HUES6 (cell line): ENCODE data around the gene ITGAD.

Source experiments
- H3K27ac ChIP-seq: 2 replicates; pipeline ENCODE4 v1.7.0; 2013; ENCODE audit warnings: low read depth, mild to moderate bottlenecking, low read length, inconsistent platforms
- H3K27me3 ChIP-seq: 2 replicates; pipeline ENCODE4 v1.6.1; 2013; ENCODE audit warnings: low read length; ENCODE audit not compliant: control insufficient read depth, insufficient read depth
- H3K36me3 ChIP-seq: 2 replicates; pipeline ENCODE4 v1.6.1; 2013; ENCODE audit warnings: low read length; ENCODE audit not compliant: control insufficient read depth, insufficient read depth
- H3K4me1 ChIP-seq: 2 replicates; pipeline ENCODE4 v1.6.1; 2013; ENCODE audit warnings: low read length; ENCODE audit not compliant: control insufficient read depth, insufficient read depth
- H3K4me3 ChIP-seq: 2 replicates; pipeline ENCODE4 v1.5.1; 2013; ENCODE audit warnings: low read depth, low read length
- H3K9ac ChIP-seq: one replicate; pipeline ENCODE4 v1.6.1; 2013; ENCODE audit warnings: mild to moderate bottlenecking, low read length
- H3K9me3 ChIP-seq: 2 replicates; pipeline ENCODE4 v1.6.1; 2013; ENCODE audit warnings: low read depth, low read length; ENCODE audit not compliant: control insufficient read depth, insufficient read depth

Gene ITGAD

DNA sequence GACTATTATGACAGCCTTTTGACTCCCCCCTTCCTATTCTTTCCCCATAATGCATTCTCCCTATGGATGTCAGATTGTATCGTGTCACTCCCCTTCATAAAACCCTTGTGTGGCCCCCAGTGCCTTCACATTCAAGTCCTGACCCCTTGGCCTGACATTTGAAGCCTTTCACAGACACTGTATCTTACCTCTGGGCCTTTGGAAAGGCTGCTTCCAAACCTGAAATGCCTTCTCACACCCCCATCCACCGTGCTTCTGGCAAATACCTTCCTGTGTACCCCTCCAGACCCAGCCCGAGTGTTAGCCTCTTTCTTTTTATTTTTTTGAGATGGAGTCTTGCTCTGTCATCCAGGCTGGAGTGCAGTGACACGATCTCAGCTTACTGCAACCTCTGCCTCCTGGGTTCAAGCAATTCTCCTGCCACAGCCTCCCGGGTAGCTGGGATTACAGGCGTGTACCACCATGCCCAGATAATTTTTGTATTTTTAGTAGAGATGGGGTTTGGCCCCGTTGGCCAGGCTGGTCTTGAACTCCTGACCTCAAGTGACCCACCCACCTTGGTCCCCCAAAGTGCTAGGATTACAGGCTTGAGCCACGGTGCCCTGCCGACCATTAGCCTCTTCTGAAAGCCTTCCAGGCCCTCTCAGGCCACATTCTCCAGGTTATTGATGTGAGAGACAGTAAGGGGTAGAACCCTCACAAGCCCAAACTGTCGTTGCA lies 68.2 kb downstream of the ITGAD start:
- H3K27ac ChIP-seq, result no peak overlapping the region
- no peak overlapping the region for H3K4me3 ChIP-seq
- H3K36me3 ChIP-seq, result peaks cover 25% of the 10 kb centered on the region
- no peak overlapping the region for H3K9ac ChIP-seq
- H3K27me3 ChIP-seq, result no peaks in the 10 kb centered on the region
- H3K9me3 ChIP-seq, result no peaks in the 10 kb centered on the region
- peaks cover 16% of the 10 kb centered on the region; the same call in 1 of the 2 replicates for H3K4me1 ChIP-seq

DNA sequence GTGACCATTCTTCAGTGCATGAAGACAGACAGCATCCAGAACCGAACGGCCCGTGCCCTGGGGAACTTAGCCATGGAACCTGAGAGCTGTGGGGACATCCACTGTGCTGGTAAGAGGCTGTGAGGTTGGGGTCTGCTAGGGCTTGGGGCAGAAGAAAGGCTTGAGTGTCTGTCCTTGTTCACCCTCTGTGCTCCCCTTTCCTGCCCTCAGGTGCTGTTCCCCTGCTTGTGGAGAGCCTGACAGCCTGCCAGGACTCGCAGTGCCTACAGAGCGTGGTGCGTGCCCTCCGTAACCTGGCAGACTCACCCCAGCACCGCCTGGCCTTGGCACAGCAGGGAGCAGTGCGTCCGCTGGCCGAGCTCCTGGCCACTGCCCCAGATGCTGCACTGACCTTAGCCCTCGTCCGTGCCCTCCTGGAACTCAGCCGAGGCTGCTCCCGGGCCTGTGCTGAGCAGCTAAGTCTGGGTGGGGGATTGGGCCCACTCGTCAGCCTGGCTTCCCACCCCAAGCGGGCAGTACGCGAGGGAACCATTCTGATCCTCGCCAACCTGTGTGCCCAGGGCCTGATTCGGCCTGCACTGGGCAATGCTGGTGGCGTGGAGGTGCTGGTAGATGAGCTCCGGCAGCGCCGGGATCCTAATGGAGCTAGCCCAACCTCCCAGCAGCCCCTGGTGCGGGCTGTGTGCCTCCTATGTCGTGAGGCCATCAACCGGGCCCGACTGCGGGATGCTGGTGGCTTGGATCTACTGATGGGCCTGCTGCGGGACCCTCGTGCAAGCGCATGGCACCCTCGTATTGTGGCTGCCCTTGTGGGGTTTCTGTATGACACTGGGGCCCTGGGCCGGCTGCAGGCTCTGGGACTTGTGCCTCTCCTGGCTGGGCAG lies 69.0 kb downstream of the ITGAD start:
- Histone ChIP-seq H3K9me3 (no peaks in the 10 kb centered on the region), H3K36me3 (peaks cover 30% of the 10 kb centered on the region), H3K4me3 (no peak overlapping the region), H3K27ac (no peak overlapping the region), H3K9ac (no peak overlapping the region), H3K27me3 (no peaks in the 10 kb centered on the region), H3K4me1 (0 out of 2 replicates have a peak, but pooled peaks cover 12% of the 10 kb centered on the region)

DNA sequence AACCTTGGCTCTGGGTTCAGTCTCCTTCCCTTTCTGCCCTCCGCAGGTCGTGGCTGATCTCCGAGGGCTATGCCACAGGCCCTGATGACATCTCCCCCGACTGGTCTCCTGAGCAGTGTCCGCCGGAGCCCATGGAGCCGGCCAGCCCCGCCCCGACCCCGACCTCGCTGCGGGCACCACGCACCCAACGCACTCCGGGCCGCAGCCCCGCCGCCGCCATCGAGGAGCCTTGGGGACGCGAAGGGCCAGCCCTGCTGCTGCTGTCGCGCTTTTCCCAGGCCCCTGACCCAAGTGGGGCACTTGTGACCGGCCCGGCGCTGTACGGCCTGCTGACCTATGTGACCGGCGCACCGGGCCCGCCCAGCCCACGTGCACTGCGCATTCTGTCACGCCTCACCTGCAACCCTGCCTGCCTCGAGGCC lies 71.2 kb downstream of the ITGAD start:
- no peak overlapping the region for H3K27ac ChIP-seq
- no peak overlapping the region for H3K9ac ChIP-seq
- H3K36me3 ChIP-seq, result peaks cover 31% of the 10 kb centered on the region

DNA sequence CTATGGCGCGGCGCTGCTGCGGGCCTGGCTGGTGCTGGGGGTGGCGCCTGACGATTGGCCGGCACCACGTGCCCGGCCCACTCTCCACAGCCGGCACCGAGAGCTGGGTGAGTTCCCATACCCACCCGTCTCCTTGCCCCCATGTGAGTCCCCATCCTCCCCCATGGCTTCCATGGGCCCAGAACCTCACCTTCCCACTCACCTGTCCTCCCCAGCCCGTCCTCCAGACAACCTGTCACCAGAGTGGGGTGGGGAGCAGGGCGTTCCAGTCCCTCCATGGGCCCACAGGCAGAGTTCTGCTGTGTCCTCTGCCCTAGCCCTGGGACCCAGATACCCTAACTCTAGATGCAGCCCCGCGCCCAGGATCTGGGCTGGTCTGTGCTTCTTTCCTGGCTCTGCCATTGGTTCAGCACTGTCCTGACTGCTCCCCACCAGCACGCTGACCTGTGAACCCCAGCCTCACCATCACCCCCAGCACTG lies 71.7 kb downstream of the ITGAD start:
- H3K9ac ChIP-seq, result no peak overlapping the region
- no peaks in the 10 kb centered on the region for H3K27me3 ChIP-seq

More for the DNA sequence above, 71.2 kb downstream of the ITGAD start:
- Histone ChIP-seq H3K27me3 (no peaks in the 10 kb centered on the region), H3K4me3 (no peak overlapping the region), H3K4me1 (no peaks in the 10 kb centered on the region), H3K9me3 (no peaks in the 10 kb centered on the region)

DNA sequence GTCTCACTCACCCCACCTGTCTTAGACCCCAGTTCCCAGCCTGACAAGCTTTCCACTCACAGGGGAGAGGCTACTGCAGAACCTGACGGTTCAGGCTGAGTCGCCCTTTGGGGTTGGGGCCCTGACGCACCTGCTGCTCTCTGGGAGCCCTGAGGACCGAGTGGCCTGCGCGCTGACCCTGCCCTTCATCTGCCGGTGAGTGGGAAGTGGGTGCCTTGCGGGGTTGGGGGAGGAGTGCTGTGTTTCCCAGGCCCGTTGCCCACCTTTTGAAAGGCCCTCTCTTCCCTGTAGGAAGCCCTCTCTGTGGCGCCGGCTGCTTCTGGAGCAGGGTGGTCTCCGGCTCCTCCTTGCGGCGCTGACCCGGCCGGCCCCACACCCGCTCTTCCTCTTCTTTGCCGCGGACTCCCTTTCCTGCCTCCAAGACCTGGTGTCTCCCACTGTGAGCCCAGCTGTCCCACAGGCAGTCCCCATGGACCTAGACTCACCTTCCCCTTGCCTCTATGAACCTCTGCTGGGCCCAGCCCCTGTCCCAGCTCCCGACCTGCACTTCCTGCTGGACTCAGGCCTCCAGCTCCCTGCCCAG lies 72.7 kb downstream of the ITGAD start:
- H3K27me3 ChIP-seq, result no peaks in the 10 kb centered on the region
- H3K4me1 ChIP-seq, result no peaks in the 10 kb centered on the region
- no peak overlapping the region for H3K9ac ChIP-seq
- H3K27ac ChIP-seq, result no peak overlapping the region
- no peak overlapping the region for H3K4me3 ChIP-seq
- H3K9me3 ChIP-seq, result no peaks in the 10 kb centered on the region
- peaks cover 31% of the 10 kb centered on the region for H3K36me3 ChIP-seq

More for the DNA sequence above, 71.7 kb downstream of the ITGAD start:
- Histone ChIP-seq H3K4me1 (no peaks in the 10 kb centered on the region), H3K36me3 (peaks cover 31% of the 10 kb centered on the region), H3K9me3 (no peaks in the 10 kb centered on the region), H3K4me3 (no peak overlapping the region), H3K27ac (no peak overlapping the region)

DNA sequence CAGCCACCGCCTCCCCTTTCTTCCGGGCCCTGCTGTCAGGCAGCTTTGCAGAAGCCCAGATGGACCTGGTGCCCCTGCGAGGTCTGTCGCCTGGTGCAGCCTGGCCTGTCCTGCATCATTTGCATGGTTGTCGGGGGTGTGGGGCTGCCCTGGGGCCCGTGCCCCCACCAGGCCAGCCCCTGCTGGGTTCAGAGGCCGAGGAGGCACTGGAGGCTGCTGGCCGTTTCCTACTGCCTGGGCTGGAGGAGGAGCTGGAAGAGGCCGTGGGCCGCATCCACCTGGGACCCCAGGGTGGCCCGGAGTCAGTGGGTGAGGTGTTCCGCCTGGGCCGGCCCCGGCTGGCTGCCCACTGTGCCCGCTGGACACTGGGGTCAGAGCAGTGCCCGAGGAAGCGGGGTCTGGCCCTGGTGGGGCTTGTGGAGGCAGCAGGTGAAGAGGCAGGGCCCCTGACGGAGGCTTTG lies 73.3 kb downstream of the ITGAD start:
- no peaks in the 10 kb centered on the region for H3K9me3 ChIP-seq
- no peak overlapping the region for H3K9ac ChIP-seq
- no peak overlapping the region for H3K4me3 ChIP-seq
- peaks cover 4% of the 10 kb centered on the region for H3K4me1 ChIP-seq
- peaks cover 31% of the 10 kb centered on the region for H3K36me3 ChIP-seq
- H3K27me3 ChIP-seq, result peaks cover 3% of the 10 kb centered on the region; the same call in 1 of the 2 replicates
- no peak overlapping the region for H3K27ac ChIP-seq

DNA sequence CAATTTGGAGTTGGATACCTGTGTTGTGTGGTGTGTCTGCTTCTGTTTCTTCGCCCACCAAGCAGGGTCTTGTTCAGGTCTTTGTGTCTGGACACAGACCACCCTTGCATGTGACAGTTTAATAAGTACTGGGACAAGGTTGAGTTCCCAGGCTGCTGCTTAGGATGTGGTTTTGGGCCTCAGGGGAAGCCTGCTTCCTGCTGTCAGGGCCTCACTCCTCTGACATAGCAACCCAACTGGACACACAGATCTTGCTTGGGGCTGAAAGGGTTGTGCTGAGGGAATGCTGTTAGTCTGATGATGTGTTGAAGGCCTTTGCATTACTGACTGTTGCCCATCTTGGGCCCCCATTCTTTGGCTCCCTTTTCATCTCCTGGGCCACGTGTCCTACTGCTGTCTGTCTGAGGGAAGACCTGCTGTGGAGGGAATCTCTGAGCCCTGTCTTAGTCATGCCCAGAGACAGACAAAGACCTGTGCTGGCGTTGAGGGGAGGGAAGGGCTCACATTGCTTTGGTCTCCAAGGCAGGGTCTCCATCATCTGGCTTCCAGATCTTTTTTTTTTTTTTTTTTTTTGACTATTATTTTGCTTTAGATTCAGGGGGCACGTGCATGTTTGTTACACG lies 74.1 kb downstream of the ITGAD start:
- Histone ChIP-seq H3K36me3 (peaks cover 26% of the 10 kb centered on the region), H3K4me1 (peaks cover 8% of the 10 kb centered on the region), H3K9ac (no peak overlapping the region), H3K4me3 (no peak overlapping the region), H3K27me3 (peaks cover 5% of the 10 kb centered on the region; the same call in 1 of the 2 replicates), H3K9me3 (no peaks in the 10 kb centered on the region), H3K27ac (no peak overlapping the region)

DNA sequence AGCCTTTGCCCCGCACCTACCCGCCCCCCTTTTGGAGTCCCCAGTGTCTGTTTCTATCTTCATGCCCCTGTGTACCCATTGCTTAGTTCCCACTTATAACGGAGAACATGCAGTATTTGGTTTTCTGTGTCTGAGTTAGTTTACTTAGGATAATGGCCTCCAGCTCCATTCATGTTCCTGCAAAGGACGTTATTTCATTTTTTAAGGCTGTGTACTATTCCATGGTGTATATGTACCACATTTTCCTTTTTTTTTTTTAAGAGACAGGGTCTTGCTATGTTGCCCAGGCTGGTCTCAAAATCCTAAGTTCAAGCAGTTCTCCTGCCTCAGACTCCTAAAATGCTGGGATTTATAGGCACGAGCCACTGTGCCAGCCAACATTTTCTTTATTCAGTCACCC lies 74.7 kb downstream of the ITGAD start:
- peaks cover 8% of the 10 kb centered on the region for H3K4me1 ChIP-seq
- no peaks in the 10 kb centered on the region for H3K9me3 ChIP-seq
- H3K9ac ChIP-seq, result no peak overlapping the region
- peaks cover 5% of the 10 kb centered on the region; the same call in 1 of the 2 replicates for H3K27me3 ChIP-seq
- H3K36me3 ChIP-seq, result peaks cover 21% of the 10 kb centered on the region
- H3K4me3 ChIP-seq, result no peak overlapping the region
- no peak overlapping the region for H3K27ac ChIP-seq

DNA sequence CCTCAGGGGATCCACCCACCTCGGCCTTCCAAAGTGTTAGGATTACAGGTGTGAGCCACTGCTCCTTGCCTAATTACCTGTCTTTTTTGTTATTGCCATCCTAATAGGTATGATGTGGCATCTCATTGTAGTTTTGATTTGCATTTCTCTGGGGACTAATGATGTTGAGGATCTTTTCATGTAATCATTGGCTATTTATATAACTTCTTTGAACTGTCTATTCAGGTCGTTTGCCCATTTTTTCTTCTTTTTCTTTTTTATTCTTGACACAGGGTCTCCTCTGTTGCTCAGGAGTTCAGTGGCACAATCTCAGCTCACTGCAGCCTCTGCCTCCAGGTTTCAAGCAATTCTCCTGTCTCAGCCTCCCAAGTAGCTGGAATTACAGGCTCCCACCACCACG lies 77.5 kb downstream of the ITGAD start:
- peaks cover 8% of the 10 kb centered on the region for H3K4me1 ChIP-seq
- H3K4me3 ChIP-seq, result no peak overlapping the region
- no peak overlapping the region for H3K27ac ChIP-seq
- no peak overlapping the region for H3K9ac ChIP-seq
- peaks cover 27% of the 10 kb centered on the region for H3K27me3 ChIP-seq
- H3K36me3 ChIP-seq, result peaks cover 14% of the 10 kb centered on the region
- no peaks in the 10 kb centered on the region for H3K9me3 ChIP-seq

DNA sequence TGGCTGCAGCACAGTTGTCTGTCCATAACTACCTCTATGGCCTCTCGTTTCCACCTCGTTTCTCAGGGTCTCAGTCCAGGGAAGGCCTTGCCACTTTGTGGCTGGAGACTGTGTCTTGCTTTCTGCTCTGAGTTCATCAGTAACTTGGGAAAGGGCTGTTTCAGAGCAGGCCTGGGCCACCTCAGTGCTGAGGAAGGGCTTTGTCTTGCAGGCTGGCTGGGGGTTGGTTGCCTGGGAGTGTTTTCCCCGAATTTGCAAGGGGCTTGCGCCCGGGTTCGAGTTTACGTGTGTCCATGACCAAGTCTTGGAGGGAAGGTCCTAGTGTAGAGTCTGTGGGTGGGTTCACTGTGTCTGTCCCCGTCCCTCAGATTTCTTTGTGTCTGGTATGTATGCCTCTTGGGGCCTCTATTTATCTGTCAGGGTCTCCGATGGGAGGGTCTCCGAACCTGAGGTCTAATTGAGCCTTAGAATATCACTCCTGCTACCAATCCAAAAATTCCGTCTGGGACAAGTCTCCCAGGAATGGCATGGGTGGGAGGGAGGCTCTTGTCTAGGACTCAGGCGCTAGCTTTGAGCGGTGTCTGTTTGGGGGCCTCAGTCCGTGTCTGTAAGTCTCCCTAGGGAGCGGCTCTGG lies 78.2 kb downstream of the ITGAD start:
- peak overlapping the region; percentile 76 for H3K9ac ChIP-seq
- peaks cover 11% of the 10 kb centered on the region for H3K4me1 ChIP-seq
- H3K27me3 ChIP-seq, result peaks cover 31% of the 10 kb centered on the region
- no peaks in the 10 kb centered on the region for H3K9me3 ChIP-seq
- H3K36me3 ChIP-seq, result peaks cover 9% of the 10 kb centered on the region
- no peak overlapping the region for H3K27ac ChIP-seq
- H3K4me3 ChIP-seq, result peak overlapping the region; percentile 92
